Thoracic aorta (tissue), 2 donors: ENCODE measurements around the gene INSR. TPM values are rescaled to one million over a fixed set of nuclear protein-coding genes. Genes with fewer than 3 reads are reported as not detected.
"Not testable (repeated sequence)": the region's sequence is repeated elsewhere in the genome, so short reads cannot be mapped to it uniquely, and the experiment has no call there.

Experiments used
- ATAC-seq: fragments of 150-250 bp; one replicate; pipeline ENCODE4 v1.8.0; 2017; ENCODE audit warnings: low read depth; ENCODE audit not compliant: insufficient number of reproducible peaks, low FRiP score
- DNase-seq: peaks from one replicate; pipeline ENCODE4 v3.0.0-alpha.2; 2020; ENCODE audit warnings: low spot score
- H3K27ac ChIP-seq, 2 donors: fragments of 200-600 bp; sonication (generic); 1 replicate in 1 of 2; 2 replicates in 1 of 2; pipeline ENCODE4 v1.5.1; 2016; ENCODE audit warnings: mild to moderate bottlenecking in 2 of 2, moderate library complexity in 2 of 2
- H3K27me3 ChIP-seq: fragments of 200-600 bp; sonication (generic); replicated peaks from 2 replicates; pipeline ENCODE4 v1.6.0; 2016; ENCODE audit warnings: mild to moderate bottlenecking; ENCODE audit not compliant: insufficient read depth
- H3K36me3 ChIP-seq: fragments of 200-600 bp; sonication (generic); one replicate; pipeline ENCODE4 v1.5.1; 2016
- H3K4me1 ChIP-seq, 2 donors: fragments of 200-600 bp; sonication (generic); 1 replicate in 1 of 2; 2 replicates in 1 of 2; pipeline versions ENCODE4 v1.5.1 to v1.6.0; 2016; ENCODE audit warnings: low read depth in 2 of 2, mild to moderate bottlenecking in 1 of 2; ENCODE audit not compliant: control insufficient read depth in 1 of 2
- H3K4me3 ChIP-seq: fragments of 200-600 bp; sonication (generic); 2 replicates; pipeline ENCODE4 v1.5.1; 2016; ENCODE audit warnings: mild to moderate bottlenecking
- H3K9me3 ChIP-seq: fragments of 200-600 bp; sonication (generic); 2 replicates; pipeline ENCODE4 v1.5.1; 2016
- total RNA-seq, 2 donors: library from RNA; depleted of rRNA; stranded (reverse); fragments of >200 nt; gene quantifications; one replicate each; pipeline versions ENCODE4 v1.1.0 to v1.2.3, GENCODE V29; 2016
- TF ChIP-seq, protein P1 (sequence below): fragments of 200-600 bp; sonication (generic); IDR thresholded peaks from one replicate; pipeline ENCODE4 v1.5.1; 2019; ENCODE audit warnings: antibody characterized with exemption

The INSR gene
- total RNA-seq, 2 donors from 2014 or later, result 102 to 116 TPM

- no peaks in the 10 kb centered on the region for H3K27me3 ChIP-seq
- no peaks in the 10 kb centered on the region for H3K9me3 ChIP-seq
- H3K36me3 ChIP-seq, result no peaks in the 10 kb centered on the region
- DNase-seq (no peak), ATAC-seq (no peak)
- H3K27ac ChIP-seq, result no peak overlapping the region
- TF ChIP-seq, protein P1, sequence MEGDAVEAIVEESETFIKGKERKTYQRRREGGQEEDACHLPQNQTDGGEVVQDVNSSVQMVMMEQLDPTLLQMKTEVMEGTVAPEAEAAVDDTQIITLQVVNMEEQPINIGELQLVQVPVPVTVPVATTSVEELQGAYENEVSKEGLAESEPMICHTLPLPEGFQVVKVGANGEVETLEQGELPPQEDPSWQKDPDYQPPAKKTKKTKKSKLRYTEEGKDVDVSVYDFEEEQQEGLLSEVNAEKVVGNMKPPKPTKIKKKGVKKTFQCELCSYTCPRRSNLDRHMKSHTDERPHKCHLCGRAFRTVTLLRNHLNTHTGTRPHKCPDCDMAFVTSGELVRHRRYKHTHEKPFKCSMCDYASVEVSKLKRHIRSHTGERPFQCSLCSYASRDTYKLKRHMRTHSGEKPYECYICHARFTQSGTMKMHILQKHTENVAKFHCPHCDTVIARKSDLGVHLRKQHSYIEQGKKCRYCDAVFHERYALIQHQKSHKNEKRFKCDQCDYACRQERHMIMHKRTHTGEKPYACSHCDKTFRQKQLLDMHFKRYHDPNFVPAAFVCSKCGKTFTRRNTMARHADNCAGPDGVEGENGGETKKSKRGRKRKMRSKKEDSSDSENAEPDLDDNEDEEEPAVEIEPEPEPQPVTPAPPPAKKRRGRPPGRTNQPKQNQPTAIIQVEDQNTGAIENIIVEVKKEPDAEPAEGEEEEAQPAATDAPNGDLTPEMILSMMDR, result no peak
- peaks cover 6 to 45% of the 10 kb centered on the region in 2 donors for H3K4me1 ChIP-seq
- H3K4me3 ChIP-seq, result no peak overlapping the region
Observed at GRCh38 chr19:7210359-7210758, 83.9 kb downstream of the INSR start.

DNA sequence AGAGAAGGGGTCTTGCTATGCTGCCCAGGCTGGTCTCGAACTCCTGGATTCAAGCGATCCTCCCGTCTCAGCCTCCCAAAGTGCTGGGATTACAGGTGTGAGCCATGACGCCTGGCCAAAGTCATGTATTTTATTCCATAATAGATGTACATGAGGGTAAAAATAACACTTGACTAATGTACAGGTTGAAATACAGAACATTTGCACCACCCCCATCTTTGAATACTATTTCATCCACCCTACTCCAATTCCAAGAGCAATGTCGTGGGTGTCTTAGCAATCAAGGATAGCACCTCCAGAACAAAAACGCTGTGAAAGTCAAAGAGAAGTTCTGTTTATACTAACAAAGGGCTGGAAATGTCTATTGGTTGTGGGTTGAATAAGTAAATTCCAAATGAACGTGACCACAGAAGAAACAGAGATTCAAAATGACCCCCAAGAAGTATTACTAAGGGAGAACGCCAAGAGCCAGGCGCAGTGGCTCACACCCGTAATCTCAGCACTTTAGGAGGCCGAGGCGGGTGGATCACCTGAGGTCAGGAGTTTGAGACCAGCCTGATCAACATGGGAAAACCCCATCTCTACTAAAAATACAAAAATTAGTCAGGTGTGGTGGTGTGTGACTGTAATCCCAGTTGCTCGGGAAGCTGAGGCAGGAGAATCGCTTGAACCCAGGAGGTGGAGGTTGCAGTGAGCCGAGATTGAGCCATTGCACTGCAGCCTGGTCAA, 84.5 kb downstream of the INSR start:
- not testable (repeated sequence) for ATAC-seq, DNase-seq, H3K4me3 ChIP-seq, H3K27ac ChIP-seq, H3K27me3 ChIP-seq, H3K9me3 ChIP-seq, H3K36me3 ChIP-seq
- peaks cover 6 to 39% of the 10 kb centered on the region in 2 donors for H3K4me1 ChIP-seq

GRCh38 chr19:7209036-7209435, 85.2 kb downstream of the INSR start:
- DNase-seq, H3K36me3 ChIP-seq, H3K9me3 ChIP-seq, ATAC-seq, H3K27me3 ChIP-seq, H3K4me3 ChIP-seq, H3K27ac ChIP-seq: not testable (repeated sequence)
- H3K4me1 ChIP-seq, result peaks cover 6 to 32% of the 10 kb centered on the region in 2 donors

GRCh38 chr19:7203332-7203731, 90.9 kb downstream of the INSR start:
- Histone ChIP-seq H3K36me3 (no peaks in the 10 kb centered on the region), H3K9me3 (no peaks in the 10 kb centered on the region), H3K4me1 (peaks cover 6 to 8% of the 10 kb centered on the region in 2 donors), H3K27me3 (no peaks in the 10 kb centered on the region), H3K27ac (no peak overlapping the region), H3K4me3 (no peak overlapping the region)
- no peak for ATAC-seq
- TF ChIP-seq, protein P1, result no peak
- DNase-seq, result no peak

GRCh38 chr19:7202888-7203287, 91.3 kb downstream of the INSR start:
- H3K27me3 ChIP-seq, result no peaks in the 10 kb centered on the region
- DNase-seq, result no peak
- H3K4me1 ChIP-seq, result peaks cover 6% of the 10 kb centered on the region in 2 donors
- no peak overlapping the region for H3K27ac ChIP-seq
- ATAC-seq, result no peak
- H3K4me3 ChIP-seq, result no peak overlapping the region
- no peaks in the 10 kb centered on the region for H3K9me3 ChIP-seq
- TF ChIP-seq, protein P1, result no peak
- no peaks in the 10 kb centered on the region for H3K36me3 ChIP-seq

DNA sequence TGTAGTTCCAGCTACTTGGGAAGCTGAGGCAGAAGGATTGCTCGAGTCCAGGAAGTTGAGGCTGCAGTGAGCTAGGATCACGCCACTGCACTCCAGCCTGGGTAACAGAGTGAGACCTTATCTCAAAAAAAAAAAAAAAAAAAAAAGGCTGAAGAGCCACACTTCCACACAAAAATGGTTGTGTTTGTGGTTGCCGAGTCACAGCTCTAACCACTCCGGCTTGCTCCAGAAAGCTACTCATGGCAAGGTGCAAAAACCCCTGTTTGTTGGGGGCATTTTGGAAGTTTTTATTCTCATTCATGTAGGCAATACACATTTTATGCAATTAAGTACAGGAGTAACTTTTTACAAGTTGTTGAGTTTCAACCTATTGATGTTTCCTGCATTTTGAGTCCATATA, 93.5 kb downstream of the INSR start:
- ATAC-seq (no peak), DNase-seq (no peak)
- Histone ChIP-seq H3K9me3 (no peaks in the 10 kb centered on the region), H3K27me3 (no peaks in the 10 kb centered on the region), H3K27ac (no peak overlapping the region), H3K4me1 (peaks cover 14 to 17% of the 10 kb centered on the region in 2 donors), H3K36me3 (no peaks in the 10 kb centered on the region), H3K4me3 (no peak overlapping the region)
- TF ChIP-seq, protein P1, result no peak
